HG03045 (cell line): Measurements from ENCODE around the gene SKIDA1.
A peak's percentile ranks its signal among the peaks of the same experiment; 100 is the strongest.

ENCODE experiments used
- ATAC-seq: cut with Tn5 transposase; IDR thresholded peaks from one replicate; pipeline ENCODE4 v1.9.1; 2021; ENCODE audit warnings: mild to moderate bottlenecking, moderate library complexity; ENCODE audit not compliant: unreplicated experiment

SKIDA1 gene

DNA sequence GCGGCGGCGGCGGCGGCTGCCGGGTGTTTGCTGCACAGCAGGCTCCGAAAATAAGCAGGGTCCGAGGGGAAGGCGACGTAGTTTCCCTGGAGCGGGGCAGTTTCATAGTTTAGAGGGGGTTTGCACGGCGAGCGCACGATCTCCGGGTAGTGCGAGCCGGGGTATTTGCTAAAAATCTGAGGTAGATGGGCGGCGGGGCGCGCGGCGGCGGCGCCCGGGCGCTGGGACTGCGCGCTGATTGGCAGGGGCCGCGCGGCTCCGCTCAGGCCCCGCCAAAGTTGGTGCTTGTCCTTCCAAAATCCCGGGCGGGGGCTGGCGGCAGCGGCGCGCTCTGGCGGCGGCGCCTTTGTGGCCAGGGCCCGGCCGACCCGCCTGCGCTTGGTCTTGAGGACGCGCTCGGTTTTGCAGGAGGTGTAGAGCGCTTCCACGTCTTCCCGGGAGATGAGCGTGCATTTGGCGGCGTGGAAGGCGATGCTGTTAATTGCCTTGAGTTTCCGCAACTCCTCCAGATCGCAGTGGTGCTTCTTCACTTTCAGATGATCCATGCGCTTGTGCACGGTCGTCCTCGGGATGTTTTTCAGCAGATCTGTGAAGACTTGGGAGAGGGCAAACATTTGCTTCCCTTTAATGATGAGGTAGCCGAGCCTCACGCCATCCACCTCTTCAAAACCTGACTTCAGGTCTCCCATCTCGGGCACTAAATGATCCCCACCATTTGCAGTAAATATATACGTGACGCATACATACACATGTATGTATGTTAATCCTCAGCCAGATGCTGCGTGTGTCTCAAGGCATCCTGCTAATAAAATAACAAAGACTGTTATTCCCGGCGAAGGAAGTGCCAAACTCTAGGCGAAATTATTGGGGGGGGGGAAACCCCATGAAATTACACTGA, 8.1 kb downstream of the SKIDA1 start:
- peak; percentile 65 for ATAC-seq

DNA sequence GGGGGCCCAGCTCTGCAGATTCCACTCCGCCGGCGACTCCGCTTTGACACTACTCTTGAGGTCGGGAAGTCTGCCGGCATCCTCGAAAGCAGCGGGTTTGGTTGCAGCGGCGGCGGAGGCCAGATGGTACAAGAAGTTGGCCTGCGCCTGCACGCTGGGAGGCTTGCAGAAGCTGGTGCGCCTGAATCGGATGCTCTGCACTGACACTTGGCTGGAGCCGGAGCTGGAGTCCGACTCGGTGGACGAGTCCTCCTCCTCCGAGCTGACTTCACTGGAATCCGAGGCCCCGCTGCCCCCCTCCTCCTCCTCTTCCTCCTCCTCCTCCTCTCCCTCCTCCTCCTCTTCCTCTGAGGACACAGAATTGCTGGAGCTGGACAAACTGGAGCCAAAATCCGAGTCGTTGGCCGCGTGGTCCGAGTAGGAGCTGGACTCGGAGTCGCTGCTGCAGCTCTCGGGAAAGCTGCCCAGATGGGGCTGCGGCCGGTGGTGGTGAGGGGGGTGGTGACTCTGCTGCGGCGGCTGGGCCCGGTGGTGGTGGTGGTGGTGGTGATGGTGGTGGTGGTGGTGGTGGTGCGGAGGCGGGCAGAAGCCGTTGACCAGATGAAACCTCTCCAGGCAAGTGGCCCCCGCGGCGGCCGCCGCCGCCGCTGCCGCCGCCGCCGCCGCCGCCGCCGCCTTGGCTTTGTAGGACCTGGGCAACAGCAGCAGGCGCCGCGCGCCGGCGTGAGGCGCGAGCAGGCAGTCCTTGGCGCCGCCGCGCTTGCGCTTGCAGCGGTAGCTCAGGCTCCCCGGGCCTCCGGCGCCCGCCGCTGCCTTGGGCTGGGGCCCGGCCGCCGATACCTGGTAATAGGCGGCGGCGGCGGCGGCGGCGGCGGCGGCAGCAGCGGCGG, 9.0 kb downstream of the SKIDA1 start:
- ATAC-seq: peak; percentile 68

GRCh38 chr10:21515361-21516241, 9.9 kb downstream of the SKIDA1 start:
- no peak for ATAC-seq

- ATAC-seq: no peak
These were observed 10.6 kb downstream of the SKIDA1 start for GRCh38 chr10:21514818-21515351.

- no peak for ATAC-seq
These were observed 11.2 kb downstream of the SKIDA1 start for GRCh38 chr10:21514129-21514817.

DNA sequence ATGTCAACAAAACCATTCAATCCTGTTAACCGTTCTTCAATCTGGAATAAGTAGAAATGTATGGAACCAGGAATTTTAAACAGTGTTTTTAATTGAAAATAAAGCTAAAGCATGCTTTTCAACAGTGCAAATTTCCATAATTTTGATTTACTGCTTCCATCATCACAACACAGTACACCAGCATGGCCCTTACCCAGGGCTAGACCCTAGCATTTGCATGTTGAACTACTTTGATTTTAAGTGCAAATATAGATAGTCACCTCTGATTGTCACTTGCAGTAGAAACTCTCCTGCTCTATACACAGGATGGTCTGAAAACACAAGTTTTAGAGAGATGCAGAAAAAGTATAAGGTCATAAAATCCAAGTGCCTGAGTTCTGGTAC, 12.1 kb downstream of the SKIDA1 start:
- ATAC-seq: no peak

DNA sequence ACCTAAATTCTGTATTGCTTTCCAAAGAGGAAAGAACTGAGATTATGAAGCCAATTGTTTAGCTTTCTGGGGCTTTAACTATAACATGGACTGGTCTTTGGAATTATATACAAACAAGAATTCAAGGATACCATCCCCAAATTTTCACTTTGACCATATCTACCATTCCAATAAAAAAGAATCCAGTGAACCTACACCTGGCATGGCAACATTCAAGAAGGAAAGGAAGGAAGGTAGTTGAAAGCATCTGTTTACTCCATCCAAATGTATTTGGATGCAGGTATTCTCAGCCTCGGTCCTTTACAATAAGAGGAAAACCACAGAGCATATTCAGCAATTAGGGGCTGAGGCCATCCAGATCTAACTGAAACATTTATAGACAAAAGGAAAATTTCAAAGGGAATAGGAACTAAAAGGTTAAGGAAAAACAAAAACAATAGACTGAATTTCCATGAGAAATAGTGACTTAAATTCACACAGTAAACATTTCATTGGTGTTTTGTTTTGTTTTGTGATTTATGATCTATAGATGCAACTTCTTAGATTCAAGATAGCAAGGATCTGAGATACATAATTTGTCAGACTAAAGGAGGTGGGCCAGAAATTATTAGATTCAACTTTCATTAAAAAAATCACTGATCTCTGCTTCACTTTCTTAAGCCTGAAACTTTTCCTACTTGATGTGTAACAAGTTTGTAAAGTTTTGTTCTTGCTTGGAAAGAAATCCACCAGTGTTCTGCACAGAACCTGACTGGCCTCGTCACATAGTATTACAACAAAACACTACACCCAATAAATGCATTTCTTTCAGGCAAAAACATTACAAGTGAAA, 12.7 kb downstream of the SKIDA1 start:
- ATAC-seq: no peak

DNA sequence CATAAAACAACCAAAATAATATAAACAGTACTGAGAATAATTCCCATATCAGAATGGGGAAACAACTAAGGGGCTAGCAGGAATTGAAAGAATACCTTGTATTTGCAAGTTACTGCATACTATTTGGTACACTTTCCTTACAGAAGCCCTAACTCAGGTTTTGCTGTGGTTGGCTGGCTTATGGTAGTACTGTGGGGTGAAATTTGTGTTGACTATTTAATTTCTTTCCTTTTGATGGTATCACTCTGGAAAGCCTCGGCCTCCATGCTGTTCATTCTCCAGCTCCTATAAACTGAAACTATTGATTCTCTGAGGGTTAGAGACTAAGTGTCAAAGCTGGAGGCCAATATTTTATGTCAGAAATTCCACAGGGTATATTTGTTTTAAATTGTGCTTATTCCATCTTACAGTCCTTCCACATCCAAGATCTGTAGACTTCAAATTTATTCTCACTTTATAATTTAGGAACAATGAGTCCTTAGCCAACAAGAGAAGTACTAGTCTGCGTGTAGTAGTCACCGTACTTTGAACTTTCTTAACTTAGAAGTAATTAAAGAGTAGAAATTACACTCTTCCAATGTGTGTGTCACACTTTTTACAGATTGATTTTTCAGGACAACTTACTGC, 13.4 kb downstream of the SKIDA1 start:
- ATAC-seq: no peak

- ATAC-seq: no peak
These were observed 14.3 kb downstream of the SKIDA1 start for GRCh38 chr10:21511095-21511570.

DNA sequence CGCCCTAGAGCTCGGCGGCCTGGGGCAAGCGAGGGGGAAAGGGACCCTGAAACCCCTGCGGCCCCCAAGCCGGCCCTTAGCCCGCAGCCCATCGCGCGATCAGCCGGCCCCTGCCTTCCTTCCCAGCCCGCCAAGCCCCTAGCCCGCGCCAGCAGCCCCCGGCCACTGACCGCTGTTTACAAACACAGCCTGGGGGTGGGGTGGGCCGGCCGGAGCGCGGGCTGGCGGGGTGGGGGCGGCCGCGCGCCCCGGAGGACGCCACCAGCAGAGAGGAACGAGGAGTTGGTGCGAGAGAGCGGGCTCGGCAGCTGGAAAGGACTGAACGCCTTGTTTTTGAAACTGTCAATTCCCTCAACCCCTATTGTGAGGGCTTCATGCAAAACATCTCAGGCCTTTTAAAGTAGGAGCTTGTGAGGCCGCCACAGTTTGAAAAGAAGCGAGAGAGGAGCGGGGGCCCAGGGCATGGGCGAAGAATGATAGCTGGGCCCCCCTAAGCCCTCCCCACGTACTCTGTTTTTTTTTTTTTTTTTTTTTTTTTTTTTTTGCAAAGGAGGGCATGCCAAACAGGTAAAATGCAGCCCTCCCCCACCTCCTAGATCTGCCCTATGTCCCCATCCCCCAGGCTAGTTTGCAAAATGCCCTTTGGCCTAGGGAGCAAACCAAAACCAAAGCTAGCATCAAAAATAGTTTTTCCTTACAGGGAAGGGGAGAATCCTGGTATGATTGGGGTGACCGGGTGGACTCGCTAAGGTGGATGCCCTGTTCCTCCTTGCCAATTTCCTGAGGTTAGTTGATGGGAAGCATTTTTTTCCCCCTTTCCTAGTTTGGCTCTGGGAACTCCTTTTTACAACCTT, 15.0 kb downstream of the SKIDA1 start:
- ATAC-seq: no peak

DNA sequence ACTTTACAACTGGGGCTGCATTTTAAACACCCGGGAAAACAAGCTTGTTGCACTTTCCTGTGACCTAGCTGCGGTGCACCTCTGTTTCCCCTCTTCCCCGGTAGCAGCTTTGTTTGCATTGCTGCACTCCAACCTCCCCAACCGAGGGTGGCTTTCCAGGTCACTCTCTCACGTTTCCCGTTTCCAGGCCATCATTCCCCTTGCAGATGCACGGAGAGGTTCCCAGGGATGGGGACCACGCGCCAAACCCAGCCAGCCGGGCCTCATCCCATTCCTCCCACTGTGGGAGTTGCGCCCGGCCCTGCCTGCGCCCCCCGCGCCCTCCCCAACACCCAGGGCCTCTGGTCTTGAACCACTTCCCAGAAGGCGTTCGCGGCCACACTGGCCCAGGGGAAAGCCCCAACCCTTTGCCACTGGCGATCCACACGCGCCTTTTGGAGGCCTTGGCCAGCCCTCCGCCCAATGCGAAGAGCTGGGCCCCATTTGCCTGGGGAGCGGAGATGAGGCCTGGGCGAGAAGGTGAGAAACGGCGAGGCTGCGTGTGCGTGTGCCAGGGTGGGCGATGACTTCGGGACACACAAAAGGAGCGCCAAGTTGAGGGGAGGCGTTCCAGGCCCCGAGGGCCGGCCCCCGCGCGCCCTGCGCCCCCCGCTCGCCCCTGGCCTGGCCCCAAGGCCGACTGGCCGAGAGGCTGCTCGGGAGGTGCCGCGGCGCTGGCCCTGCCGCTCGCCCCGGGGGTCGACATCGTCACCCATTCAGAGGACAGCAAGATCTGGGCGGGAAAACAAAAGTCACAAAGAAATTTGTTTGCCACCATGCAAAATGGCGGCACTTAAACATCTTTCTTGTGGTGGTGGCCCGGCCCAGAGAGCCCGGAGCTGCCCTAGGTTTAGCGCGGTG, 15.9 kb downstream of the SKIDA1 start:
- no peak for ATAC-seq

- ATAC-seq: no peak
These were observed 16.7 kb downstream of the SKIDA1 start for GRCh38 chr10:21508706-21509331.

DNA sequence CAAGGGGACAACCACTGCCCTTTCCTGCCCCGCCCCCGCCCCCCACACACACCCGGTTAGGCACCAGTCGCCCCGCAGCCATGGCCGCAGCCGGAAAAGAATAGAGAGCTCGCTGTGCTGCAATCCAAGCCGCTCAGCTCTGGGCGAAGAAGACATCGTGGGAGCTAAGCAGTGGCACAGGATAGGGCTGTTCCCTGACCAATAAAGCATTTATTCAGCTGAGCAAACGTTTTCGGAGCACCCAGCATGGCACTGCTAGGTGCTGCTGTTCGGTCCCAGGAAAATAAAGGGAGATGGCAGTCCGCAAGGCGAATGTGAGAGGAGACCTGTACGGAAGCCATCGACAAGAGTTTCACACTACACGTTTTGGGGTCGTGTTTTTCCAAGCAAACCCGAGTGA, 18.3 kb downstream of the SKIDA1 start:
- ATAC-seq: no peak

DNA sequence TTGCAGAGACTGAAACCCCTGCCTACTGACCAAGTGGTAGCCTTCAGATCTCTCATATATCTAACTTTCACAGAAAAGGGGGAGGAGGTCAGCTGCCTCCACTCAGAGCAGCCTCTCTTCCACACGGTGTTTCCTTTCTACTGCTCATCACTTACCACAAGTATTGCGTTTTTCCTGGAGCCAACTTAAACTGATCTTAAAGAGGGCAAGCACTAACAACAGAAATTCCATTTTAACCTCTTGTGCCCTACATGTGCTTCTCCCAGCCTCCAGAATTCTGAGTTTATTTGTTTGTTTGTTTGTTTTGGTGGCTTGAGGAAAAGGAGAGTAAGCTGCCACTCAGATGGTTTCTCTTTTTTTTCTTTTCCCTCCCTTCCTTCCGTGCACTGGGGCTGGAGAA, 19.1 kb downstream of the SKIDA1 start:
- no peak for ATAC-seq

DNA sequence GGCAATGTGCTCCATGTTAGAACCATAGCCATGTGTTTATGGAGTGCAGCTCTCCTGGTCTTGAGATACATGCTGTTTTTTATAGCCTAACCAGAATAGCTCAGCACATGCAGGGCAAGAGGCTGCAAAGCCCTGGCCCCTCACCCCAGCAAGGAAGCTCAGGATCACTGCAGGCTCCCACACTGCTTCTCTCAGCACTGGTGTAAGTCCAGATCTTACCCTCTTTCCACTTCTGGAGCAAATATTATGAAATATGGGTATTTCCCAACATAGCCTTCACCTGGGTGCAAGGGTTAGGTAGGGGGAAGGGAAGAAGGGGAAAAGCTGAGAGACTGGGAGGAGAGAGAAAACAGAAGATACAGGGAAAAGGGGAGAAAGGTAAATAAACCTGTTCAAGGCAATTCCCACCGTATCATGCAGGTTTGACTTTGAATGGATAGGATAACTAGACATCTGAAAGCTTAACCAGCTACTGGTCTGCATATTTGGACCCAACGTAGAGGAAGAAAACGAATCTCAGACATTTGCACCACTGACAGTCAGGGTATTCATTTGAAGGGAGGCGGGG, 19.7 kb downstream of the SKIDA1 start:
- ATAC-seq: no peak

DNA sequence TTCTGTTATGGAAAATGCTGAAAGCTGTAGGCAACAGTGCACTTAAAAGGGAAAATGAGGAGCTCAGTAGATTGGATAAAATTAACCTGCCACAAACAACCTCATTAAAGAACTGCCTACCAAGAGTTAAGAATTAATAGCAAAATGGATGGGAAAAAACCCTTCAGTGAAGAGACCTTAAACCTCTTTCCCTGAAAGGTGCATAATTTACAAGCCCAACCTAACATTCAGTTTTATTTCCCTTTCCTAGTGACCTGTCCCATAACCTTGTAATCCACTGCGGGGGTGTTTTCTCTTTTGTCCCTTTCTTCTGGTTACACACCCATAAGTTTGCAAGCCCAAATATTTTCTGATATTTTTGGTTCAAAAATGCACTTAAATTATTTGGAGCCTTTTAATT, 21.9 kb downstream of the SKIDA1 start:
- ATAC-seq: no peak
